ENCODE measurements around the gene ACTL7B.
A peak's percentile ranks its signal among the peaks of the same experiment; 100 is the strongest.
"Not testable (repeated sequence)": the region's sequence is repeated elsewhere in the genome, so short reads cannot be mapped to it uniquely, and the experiment has no call there.

The ACTL7B gene

GRCh38 chr9:108842610-108843295 is 13.0 kb downstream of the ACTL7B start:
- DNase-seq, result peak; percentile 30

GRCh38 chr9:108839561-108839960 is 16.2 kb downstream of the ACTL7B start:
- not testable (repeated sequence) for DNase-seq

GRCh38 chr9:108838017-108838416 is 17.8 kb downstream of the ACTL7B start:
- no peak for DNase-seq

GRCh38 chr9:108837530-108837929 is 18.3 kb downstream of the ACTL7B start:
- DNase-seq, result no peak

- no peak for DNase-seq
These were observed 19.0 kb downstream of the ACTL7B start for GRCh38 chr9:108836781-108837180.

- DNase-seq, result no peak
These were observed 19.5 kb downstream of the ACTL7B start for GRCh38 chr9:108836319-108836718.

- DNase-seq, result no peak
These were observed 20.0 kb downstream of the ACTL7B start for GRCh38 chr9:108835831-108836230.

GRCh38 chr9:108834959-108835665 is 20.7 kb downstream of the ACTL7B start:
- peak; percentile 82 for DNase-seq

- no peak for DNase-seq
These were observed 23.6 kb downstream of the ACTL7B start for GRCh38 chr9:108832179-108832500.

GRCh38 chr9:108831496-108832178 is 24.1 kb downstream of the ACTL7B start:
- no peak for DNase-seq

GRCh38 chr9:108830272-108830671 is 25.5 kb downstream of the ACTL7B start:
- no peak for DNase-seq

- DNase-seq, result no peak
These were observed 32.0 kb downstream of the ACTL7B start for GRCh38 chr9:108823829-108824228.

GRCh38 chr9:108816037-108816436 is 39.7 kb downstream of the ACTL7B start:
- peak; percentile 68 for DNase-seq

GRCh38 chr9:108815156-108815555 is 40.6 kb downstream of the ACTL7B start:
- no peak for DNase-seq

- peak; percentile 69 for DNase-seq
These were observed 41.7 kb downstream of the ACTL7B start for GRCh38 chr9:108813951-108814601.

GRCh38 chr9:108812396-108813025 is 43.3 kb downstream of the ACTL7B start:
- DNase-seq, result no peak

- DNase-seq, result no peak
These were observed 43.8 kb downstream of the ACTL7B start for GRCh38 chr9:108811944-108812343.

- DNase-seq, result no peak
These were observed 46.5 kb downstream of the ACTL7B start for GRCh38 chr9:108809269-108809668.
